Kidney epithelial cell (primary cell): ENCODE measurements around the gene PACS1. TPM values are rescaled to one million over a fixed set of nuclear protein-coding genes. Genes with fewer than 3 reads are reported as not detected.

ENCODE experiments used
- DNase-seq: peaks from one replicate; pipeline ENCODE4 v3.0.0-alpha.2; 2010; ENCODE audit warnings: low read depth
- H3K27me3 ChIP-seq: 2 replicates; pipeline ENCODE4 v1.6.0; 2011; ENCODE audit warnings: low read length; ENCODE audit not compliant: control insufficient read depth, insufficient read depth
- H3K36me3 ChIP-seq: 2 replicates; pipeline ENCODE4 v1.5.1; 2011; ENCODE audit warnings: low read length; ENCODE audit not compliant: control insufficient read depth, insufficient read depth
- H3K4me3 ChIP-seq: 2 replicates; pipeline ENCODE4 v1.5.1; 2011; ENCODE audit warnings: low read depth, mild to moderate bottlenecking, control low read depth, low read length
- total RNA-seq: library from RNA; depleted of rRNA; stranded (reverse); fragments of >200 nt; gene quantifications from 2 replicates; pipeline ENCODE4 v1.2.3, GENCODE V29; 2015
- TF ChIP-seq, protein P1 (sequence below): IDR thresholded peaks from 2 replicates; pipeline ENCODE4 v1.5.1; 2011; ENCODE audit warnings: mild to moderate bottlenecking, moderate library complexity, low read length, control low read depth, inconsistent platforms; ENCODE audit not compliant: insufficient read depth, poor library complexity, severe bottlenecking

Gene PACS1
- total RNA-seq, 1 donor from 2014 or later, result 29.4 TPM

DNA sequence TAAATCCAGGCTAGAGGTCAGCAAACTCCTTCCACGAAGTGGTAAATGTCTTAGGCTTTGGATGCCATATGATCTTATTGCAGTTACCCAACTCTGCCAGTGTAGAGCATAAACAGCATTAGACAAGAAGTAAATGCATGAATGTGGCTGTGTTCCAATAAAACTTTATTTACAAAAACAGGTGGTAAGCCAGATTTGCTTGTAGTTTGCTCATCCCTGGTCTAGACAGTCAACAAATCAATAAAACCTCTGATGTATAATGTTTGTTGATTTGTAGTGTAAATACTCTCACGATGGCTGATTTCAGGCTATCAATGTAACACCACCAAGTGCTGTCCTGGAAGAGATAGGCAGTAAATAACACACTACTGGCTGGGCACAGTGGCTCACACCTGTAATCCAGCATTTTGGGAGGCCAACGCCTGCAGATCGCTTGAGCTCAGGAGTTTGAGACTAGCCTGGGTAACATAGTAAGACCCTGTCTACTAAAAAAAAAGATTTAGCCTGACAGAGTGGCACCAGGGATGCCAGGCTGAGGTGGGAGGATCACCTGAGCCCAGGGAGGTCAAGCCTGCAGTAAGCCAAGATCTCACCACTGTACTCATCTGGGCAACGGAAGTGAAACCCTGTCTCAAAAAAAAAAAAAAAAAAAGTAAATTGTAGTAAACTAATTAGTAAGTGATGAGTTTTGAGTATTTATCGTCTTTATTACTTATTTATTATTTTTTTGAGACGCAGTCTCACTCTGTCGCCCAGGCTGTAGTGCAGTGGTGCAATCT, 36.9 kb upstream of the PACS1 start:
- TF ChIP-seq, protein P1, sequence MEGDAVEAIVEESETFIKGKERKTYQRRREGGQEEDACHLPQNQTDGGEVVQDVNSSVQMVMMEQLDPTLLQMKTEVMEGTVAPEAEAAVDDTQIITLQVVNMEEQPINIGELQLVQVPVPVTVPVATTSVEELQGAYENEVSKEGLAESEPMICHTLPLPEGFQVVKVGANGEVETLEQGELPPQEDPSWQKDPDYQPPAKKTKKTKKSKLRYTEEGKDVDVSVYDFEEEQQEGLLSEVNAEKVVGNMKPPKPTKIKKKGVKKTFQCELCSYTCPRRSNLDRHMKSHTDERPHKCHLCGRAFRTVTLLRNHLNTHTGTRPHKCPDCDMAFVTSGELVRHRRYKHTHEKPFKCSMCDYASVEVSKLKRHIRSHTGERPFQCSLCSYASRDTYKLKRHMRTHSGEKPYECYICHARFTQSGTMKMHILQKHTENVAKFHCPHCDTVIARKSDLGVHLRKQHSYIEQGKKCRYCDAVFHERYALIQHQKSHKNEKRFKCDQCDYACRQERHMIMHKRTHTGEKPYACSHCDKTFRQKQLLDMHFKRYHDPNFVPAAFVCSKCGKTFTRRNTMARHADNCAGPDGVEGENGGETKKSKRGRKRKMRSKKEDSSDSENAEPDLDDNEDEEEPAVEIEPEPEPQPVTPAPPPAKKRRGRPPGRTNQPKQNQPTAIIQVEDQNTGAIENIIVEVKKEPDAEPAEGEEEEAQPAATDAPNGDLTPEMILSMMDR, result no peak
- Histone ChIP-seq H3K36me3 (no peaks in the 10 kb centered on the region), H3K27me3 (no peaks in the 10 kb centered on the region), H3K4me3 (no peak overlapping the region)
- DNase-seq, result no peak

DNA sequence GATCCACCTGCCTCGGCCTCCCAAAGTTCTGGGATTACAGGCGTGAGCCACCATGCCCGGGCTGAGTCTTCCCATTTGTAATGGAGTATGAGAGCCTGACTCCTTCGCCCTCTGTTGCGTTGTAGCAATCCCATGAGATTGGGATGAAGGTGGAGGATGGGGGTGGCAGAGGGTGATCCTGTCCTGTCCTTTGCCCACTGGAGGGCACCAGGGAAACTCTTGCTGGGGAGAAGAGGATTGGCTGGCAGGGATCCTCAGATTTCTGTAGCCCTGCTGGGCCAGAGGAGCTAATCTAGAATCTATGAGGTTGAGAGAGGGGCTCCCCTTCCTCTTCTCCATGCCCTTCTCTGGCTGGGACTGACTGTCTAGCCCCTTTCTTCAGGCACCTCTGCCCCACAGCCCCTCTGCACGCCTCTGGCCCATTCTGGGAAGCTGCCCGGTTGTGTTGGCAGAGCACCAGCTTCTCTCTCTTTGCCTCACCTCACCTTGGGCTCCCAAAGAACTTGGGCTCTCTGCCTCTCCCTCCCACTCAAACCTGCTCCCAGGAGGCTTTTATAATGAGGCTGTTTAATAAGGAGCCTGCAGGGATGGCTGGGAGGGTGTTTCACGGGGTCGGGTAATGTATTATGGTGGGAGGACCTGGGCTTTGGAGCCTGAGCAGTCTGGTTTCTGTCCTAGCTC, 34.3 kb upstream of the PACS1 start:
- no peaks in the 10 kb centered on the region for H3K36me3 ChIP-seq
- TF ChIP-seq, protein P1, result no peak
- H3K27me3 ChIP-seq, result no peaks in the 10 kb centered on the region
- DNase-seq, result no peak
- no peak overlapping the region for H3K4me3 ChIP-seq

DNA sequence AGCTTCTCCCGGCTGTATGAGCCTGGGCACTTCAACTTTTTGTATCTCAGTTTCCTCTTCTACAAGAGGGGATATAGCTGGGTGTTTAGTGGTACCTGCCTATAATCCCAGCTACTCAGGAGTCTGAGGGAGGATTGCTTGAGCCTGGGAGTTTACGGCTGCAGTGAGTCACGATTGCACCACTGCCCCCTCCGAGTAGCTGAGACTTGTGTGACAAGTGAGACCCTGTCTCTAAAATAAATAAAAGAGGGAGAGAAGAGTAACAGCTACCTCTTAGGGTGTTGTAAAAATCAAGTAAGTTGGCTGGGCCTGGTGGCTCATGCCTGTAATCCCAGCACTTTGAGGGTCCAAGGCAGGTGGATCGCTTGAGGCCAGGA, 33.8 kb upstream of the PACS1 start:
- no peaks in the 10 kb centered on the region for H3K27me3 ChIP-seq
- H3K4me3 ChIP-seq, result no peak overlapping the region
- no peak for DNase-seq
- H3K36me3 ChIP-seq, result no peaks in the 10 kb centered on the region
- TF ChIP-seq, protein P1, result no peak

DNA sequence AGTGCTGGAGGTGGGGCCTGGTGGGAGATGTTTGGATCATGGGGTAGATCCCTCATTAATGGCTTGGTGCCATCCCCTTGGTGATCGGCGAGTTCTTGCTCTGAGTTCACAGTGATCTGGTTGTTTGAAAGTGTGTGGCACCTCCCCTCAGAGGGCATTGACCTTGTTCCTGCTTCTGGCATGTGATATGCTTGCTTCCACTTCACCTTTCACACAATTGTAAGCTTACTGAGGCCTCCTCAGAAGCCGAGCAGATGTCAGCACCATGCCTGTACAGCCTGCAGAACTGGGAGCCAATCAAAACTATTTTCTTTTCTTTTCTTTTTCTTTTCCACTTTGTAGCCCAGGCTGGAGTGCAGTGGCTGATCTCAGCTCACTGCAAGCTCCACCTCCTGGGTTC, 32.7 kb upstream of the PACS1 start:
- no peaks in the 10 kb centered on the region for H3K36me3 ChIP-seq
- TF ChIP-seq, protein P1, result no peak
- no peak overlapping the region for H3K4me3 ChIP-seq
- no peak for DNase-seq
- H3K27me3 ChIP-seq, result no peaks in the 10 kb centered on the region

DNA sequence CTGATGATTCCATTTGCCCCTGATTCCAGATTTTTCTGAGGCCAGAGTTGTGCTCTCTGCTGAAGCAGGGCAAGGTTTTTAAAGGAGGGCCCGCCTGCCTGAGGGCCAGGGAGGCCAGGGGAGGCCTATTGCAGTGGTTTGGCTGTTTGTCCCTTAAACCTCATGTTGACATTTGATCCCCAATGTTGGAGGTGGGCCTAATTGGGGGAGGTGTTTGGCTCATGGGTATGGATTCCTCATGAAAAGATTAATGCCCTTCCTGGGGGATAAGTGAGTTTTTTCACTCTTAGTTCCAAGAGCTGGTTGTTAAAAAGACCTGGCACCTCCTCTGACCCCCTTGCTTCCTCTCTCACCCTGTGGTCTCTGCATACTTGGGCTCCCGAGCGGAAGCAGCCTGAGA, 30.3 kb upstream of the PACS1 start:
- Histone ChIP-seq H3K4me3 (no peak overlapping the region), H3K36me3 (no peaks in the 10 kb centered on the region), H3K27me3 (no peaks in the 10 kb centered on the region)
- DNase-seq, result no peak
- TF ChIP-seq, protein P1, result no peak
